GM21619 (cell line): Measurements from ENCODE around the gene PURA.
A peak's percentile ranks its signal among the peaks of the same experiment; 100 is the strongest.

Source experiments
- ATAC-seq: cut with Tn5 transposase; IDR thresholded peaks from one replicate; pipeline ENCODE4 v1.9.1; 2021; ENCODE audit not compliant: unreplicated experiment

PURA gene

DNA sequence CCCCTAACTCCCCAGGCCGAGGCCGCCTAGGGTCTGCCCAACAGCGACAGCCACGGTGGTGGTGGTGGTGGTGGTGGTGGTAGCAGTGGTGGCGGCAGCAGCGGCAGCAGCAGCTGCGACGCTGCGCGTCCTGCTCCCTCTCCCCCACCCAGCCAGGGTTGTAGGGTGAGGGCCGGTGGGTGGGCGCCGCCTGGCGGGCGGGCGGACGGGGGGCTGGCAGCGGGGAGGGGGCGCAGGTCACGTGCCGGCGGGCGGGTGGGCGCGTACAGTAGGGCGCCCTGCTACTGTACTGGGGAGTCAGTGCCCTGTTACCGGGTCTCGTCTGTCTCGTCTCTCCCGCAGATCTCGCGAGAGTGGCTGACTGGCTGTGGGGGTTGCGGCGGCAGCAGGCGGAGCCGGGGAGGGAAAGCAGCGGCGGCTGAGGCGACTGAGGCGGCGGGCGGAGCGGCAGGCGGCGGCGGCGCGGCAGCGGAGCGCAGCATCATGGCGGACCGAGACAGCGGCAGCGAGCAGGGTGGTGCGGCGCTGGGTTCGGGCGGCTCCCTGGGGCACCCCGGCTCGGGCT, at the start of gene PURA:
PURA (plus strand) TSS at position 411 of the 565 bp plus-strand sequence; CDS start at position 484, 73 bp downstream.
- ATAC-seq: peak; percentile 90

DNA sequence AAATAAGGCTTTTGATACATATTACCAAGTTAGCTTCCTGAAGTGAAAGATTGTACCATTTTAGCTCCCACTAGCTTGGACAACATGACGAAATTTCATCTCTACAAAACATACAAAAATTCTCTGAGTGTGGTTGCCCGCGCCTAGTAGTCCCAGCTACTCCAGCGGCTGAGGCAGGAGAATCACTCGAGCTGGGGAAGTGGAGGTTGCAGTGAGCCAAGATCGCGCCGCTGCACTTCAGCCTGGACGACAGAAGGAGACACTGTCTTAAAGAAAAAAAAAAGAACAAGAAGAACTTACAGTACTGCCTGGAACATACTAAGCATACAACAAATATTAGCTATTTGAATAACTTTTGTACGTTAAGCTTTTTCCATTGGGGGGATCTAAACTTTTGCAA, 41.1 kb upstream of the PURA start:
- ATAC-seq: no peak

DNA sequence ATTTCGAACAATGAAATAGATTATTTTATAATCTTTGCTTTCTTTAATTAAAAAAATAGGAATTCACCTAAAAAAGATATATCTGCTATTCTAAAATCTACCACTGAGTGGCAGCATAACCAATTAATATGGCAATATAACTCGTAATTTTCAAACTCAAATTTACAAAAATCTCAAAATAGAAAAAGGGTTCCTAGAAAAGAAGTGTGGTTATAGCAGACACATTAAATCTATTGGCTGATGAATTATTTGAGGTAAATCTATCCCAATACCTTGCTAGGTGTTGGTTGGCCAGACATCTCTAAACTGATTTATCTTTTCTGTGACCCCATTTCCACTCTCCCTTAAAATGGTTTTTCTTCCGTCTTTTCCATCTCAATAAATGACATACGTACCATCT, 40.6 kb upstream of the PURA start:
- ATAC-seq: no peak

DNA sequence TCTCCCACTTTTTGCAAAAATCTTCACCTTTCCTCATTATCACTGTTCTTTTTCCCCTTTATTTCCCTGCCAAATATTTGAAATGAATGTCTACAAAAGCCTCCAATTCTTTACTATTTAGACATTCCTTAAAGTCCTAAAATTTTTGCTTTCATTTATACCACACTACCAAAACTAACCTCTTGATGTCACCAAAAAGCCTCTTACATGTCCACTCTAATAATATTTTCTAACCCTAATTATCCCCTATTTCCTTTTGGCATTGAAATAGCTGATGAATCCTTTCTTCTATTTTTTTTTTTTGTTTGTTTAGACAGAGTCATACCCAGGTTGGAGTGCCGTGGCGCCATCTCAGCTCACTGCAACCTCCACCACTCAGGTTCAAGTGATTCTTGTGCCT, 38.5 kb upstream of the PURA start:
- ATAC-seq: no peak

DNA sequence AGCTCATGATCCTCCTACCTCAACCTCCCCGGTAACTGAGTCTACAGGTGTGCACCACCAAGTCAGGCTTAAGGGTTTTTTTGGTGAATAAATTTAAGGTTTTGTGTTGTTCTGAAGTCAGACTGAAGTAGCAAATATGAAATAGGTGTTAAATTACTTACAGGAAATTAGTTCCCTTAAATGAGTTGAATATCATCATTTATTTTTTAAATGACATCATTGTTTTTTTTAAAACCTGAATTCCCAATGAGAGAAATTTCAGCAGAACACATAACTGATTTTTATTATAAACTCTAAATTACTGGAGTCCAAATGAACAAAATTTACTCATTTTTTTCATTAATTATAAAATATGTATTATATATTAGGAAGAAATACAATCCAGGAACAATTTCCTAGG, 37.8 kb upstream of the PURA start:
- no peak for ATAC-seq

DNA sequence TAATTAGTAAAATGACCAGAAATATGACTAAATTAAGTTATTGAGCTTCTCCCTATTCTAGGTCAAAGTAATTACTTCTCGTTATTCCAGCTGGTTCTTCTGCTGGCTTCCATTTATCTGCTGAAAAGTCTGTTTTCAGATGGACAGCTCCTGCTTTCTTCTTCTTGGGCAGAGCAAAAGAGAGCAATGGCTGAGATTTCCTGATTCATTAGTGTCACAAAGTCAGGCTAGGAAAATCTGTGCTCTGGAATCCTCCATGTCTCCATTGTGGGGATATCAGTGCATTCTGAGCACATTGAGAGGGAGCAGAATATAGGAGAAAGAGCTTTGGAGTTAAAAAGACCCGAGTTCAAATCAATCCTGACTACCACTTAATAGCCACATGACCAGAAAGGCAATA, 37.1 kb upstream of the PURA start:
- ATAC-seq: no peak

DNA sequence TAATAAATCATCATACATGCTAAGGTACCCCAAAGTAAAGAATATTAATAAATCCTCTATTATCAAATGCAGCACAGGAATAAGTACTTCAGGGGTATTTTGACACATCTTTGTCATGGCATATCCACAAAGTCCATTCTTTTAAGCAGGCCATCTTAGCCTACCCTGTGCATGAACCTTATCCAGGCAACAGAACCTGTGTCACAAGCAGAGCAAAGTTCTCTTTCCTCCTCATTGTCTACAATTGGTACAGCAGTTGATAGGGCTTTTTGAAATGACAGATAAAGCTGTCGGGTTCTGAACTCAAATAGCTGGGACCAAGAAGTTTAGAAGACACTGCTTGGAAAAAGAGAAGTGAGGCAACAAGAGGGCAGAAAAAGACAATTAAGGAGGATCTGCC, 30.8 kb upstream of the PURA start:
- ATAC-seq: no peak

DNA sequence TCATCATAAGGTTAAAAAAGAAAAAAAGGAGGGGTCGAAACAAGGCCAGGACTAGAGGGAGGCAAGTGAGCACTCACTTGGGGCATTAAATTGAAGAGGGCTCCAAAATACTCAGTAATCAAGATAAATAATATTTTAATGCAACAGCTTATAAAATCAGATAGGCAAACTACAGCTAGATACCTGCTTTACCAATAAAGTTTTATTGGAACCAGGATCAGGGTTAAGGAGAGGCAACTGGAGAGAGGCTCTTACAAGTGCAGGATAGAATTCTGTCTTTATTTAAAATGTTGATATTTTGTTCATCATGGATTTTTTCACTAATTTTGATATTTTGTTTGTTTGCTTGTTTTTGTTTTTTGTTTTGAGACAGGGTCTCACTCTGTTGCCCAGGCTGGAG, 30.3 kb upstream of the PURA start:
- no peak for ATAC-seq

DNA sequence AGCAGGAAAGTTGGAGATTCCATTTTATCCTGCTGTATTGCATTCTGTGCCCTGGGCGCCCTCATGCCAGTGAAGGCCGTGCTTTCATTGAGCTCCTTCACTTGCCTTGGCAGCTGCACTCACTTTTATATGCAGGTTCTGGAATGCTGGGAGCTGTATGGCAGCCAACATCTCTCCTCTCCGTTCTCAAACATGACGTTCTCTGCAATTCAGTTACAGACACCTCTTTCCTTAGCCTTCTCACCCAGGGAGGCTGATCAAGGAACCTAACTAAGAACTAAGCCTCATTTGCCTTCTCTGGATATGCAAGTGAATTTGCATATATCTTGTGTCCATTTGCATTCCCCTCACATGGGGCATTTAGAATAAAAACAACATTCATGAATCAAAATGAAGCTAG, 29.4 kb upstream of the PURA start:
- ATAC-seq: no peak

DNA sequence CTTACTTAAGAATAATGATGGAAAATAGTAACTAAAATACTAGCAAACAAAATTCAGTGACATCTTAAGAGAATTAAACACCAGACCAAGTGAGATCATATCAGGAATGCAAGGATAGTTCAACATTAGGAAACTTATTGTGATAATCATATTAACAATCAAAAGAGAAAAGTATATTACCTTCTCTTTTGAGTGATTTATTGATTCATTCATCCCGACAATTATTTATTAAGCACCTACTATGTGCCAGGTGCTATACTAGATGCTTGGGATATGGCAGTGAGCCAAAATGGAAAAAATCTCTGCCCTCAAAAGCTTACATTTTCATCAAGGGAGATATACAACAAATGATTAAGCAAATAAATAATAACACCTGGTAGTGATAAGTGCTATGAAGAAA, 23.7 kb upstream of the PURA start:
- no peak for ATAC-seq

DNA sequence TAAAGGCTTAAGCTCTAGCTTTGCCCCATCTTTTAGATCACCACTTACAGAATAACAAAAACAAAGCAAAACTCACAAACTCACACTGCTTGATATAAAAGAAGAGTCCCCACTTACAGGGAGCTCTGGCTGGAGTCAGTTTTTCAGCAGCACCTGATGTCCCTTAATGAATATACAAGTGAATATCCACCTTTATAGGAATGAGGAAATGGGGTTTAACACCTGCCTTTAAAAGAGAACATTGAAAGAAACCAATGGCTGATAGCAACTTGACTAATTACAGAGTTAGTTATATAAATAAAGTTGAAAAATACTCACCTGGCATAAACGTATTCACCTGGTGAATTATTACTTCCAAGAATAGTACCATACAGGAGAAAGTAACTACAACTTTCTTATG, 20.7 kb upstream of the PURA start:
- ATAC-seq: no peak

DNA sequence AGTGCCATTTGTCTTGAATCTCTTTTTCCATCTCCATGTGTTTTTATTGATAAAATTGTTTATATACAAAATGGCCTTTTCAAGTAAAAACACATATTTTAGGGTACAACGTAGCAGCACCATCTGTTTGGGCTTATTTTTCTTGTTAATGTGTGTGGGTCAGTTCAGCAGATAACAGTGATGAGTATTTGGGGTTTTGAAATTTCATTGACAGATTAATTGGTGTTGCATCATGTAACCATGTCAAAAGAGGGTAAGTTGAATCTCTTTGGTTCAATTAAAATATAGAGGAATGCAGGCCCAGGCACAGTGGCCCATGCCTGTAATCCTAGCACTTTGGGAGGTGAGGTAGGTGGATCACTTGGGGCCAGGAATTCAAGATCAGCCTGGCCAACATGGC, 20.0 kb upstream of the PURA start:
- ATAC-seq: no peak

DNA sequence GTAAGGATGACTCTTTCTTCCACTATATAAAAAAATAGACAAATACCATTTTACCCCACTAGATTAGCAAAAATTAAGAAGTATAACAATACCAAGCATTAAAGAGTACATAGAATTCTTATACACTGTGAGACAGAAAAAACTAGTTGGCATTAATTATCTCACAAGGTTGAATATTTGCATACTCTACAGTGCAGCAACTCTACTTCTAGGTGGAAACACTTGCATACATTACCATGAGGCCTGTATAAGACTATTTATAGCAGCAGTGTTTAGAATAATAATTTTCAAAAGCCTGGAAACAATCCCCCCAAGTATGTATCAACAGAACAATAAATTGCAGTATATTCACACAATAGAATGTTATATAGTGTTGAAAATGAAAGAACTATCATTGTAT, 19.0 kb upstream of the PURA start:
- no peak for ATAC-seq

DNA sequence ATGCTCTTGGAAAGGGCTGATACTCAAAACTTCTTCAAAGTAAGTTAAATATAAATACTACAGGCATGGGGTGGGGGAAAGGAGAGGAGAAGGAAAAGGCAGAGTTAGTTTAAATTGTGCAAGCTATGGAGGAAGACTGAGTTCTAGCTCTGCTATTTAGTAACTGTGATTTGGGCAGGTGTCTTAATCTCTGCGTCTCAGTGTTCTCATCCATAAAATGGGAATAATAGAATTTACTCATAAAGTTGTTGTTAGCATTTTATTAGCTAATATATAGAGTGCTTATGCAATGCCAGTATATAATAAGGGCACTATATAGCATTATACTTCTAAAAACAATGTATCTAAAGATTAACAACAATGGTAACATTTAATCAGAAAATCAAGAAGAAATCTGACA, 12.7 kb upstream of the PURA start:
- no peak for ATAC-seq

DNA sequence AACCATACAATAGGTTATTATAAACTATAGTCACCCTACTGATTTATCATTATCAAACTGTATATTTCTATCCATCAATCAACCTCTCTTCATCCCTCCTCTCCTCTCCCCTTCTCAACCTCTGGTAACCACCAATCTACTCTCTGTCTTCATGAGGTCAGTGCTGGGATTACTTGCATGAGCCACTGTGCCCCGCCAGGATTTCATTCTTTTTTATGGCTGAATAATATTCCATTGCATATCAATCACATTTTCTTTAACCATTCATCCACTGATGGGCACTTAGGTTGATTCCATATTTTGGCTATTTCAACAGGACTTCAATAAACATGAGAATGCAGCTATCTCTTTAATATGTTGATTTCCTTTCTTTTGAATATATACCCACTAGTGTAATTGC, 10.8 kb upstream of the PURA start:
- ATAC-seq: no peak

DNA sequence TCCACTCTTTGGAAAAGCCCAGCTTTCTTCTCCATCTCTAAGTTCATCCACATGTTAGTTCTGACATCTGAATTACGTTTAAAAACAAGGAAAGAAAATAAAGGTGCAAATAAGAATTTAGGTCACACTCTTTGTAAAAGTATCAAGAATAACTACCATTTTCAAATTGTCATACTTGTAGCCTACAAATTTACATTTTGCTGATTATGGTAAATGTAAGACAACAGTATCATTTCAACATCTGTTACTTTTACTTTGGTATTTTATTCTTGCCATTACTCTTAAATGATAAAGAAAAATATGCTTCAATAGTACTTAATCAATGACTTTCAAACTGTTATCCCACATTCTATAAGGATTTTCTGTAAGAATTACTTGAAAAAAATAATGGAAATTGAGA, 9.8 kb upstream of the PURA start:
- no peak for ATAC-seq

DNA sequence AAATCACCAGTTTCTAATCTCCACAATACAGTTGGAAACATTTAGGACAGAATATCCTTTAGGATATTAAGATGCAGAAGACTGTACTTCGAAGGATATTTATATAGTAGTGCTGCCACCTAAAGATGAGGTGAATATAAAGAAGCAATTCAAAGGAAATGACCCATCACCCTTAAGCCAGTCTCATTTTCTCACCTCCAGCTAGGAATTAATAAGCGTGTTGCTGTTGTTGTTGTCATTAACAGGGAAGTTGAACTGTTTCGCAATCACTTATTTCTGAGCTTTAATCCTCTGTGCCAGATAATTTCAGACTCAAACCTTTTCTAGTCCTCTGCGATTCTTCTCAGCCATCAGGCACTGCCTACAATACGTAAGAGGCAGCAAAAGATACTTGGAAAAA, 7.8 kb upstream of the PURA start:
- ATAC-seq: no peak

DNA sequence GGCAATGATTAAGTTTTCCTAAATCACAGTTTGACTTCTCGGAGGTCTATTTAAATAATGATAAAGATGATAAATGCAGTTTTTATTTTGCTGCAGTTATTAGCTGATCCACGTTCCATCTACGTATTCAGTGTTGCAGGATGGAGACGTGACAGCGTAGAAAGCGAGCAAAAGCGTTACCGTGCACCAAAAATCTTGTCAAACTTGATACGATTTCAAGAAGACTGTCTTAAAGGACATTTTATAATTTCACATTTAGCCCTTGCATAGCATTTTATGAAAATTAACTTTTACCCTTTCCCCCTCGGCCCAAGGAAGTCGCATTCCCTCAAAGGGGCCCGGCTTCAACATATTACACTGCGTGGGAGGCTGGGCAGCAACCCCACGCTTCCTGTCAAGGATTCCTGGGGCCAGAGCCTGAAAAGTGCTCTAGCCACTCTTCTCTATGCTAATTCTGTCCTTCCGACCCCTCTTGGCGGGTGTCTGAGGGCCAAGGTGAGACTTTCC, 7.1 kb upstream of the PURA start:
- ATAC-seq: no peak

DNA sequence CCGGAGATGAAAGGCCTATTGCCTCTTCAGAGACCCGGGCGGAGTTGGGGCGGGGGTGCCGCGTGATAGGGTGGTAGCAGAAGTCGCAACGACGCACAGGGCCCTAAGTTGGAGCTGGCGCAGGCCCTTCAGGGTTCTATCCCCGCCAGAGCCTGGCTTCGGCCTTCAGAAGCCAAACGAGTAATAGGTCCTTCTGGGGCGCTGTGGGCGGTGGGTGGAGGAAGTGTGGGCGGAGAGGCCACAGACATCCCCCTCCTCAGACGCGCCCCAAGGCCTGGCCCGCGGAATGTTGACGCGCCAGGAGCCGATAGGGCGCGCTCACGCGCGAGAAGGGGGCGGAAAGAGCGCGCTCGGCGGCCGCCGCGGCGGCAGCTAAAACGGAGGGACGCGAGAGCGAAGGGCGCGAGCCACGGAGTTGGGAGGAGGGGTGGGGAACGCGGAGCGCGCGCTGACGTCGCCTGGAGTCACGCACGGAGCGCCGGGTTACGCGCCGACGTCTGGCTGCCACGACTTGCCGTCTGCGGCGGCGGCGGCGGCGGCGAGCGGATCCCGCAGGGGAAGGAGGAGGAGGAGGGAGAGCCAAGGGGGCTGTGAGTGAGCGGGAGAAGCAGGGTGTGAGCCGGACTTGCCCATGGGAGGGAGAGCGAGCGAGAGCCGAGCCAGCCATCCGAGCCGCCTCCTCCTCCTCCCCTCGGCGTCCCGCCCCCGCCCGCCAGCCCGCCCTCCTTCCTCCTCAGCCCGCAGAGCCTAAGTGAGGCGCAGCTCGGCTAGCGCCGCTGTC, 6.4 kb upstream of the PURA start:
- peak; percentile 84 for ATAC-seq

DNA sequence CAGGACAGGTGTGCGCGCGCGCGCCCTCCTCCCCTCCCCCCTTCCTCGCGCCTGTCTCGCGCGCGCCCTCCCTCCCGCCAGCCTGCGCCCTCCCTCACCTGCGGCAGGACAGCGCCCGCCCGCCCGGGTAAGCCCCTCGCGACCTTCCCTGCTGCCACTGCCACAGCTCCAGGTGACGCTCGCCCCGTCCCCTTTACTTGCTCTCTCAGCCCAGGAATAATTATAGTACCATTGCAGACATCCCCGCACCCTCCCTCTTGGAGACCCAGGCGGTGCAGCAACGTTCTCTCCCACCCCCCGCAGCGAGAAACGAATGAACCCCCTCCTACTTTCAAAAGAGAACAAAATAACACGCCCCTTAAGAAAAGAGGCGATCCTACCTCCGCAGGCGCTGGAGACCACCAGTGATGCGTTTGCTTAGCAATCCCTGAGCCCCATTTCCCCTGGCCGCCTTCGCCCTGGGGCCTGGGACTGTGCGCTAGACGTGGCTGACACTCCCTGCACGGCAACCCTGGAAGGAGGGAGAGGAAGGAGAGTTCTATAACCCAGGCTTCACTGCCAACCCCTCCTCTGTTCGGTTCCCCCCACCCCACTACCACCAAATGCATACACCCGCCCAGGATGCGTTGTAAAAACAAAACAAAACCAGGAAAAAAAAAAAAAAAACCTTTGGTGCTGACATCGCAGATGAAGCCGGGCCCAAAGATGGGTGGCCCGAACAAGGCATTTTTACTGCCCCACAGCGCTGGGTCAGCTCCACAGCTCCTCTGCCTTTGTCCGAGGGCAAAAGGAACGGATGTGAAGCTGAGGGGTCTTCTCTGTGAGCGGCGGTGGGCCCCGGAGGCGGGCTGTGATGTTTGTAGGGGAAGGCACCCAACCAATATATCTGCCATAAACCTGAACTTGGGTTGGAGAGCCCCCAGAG, 5.6 kb upstream of the PURA start:
- ATAC-seq: no peak

DNA sequence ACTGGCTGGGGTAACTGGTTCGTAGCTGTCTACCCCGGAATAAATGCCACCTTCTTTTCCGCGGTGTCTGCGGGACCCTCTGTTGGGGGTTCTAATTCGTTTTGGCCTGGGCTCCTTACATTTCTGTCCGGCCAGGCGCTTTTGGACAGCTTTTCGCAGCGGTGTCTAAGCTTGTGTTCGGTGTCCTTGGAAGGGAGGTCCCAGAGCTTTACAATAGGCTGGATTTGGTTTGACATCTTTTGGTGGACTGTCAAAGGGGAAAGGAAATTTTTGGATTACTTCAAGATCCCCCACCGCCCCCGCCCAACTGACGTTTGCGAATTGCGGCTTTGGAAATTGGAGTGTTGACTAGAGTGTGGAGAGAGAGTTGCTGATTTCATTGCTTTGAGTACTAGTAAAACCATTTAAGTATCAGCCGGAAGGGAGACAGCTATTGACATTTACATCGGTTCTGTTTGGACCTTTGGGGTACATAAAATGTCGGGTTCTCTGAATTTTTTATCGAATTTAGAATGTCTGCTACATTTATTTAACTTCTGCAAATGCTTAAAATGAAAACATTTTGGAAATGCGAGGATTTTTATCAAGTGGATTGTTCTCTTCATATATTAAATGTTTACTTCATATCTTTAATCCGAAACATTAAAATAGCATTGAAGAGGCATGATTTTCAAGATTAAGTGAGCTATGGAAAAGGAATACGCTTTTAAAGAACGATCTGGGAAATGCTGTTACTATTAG, 4.7 kb upstream of the PURA start:
- no peak for ATAC-seq
